ENCODE data around the gene FOXO1.

GRCh38 chr13:40611635-40612034, 54.8 kb downstream of the FOXO1 start:
- no peak for TF ChIP-seq CTCF (IDR thresholded peaks at IDR 0.05; ENCODE audit: low read depth, low read length, poor library complexity, severe bottlenecking)
- no peak for TF ChIP-seq EZH2phosphoT487 (IDR thresholded peaks at IDR 0.05; ENCODE audit: borderline replicate concordance, low read length)
